CD4-positive, alpha-beta T cell (primary cell): Measurements from ENCODE around the gene NUDT13. TPM values are rescaled to one million over a fixed set of nuclear protein-coding genes. Genes with fewer than 3 reads are reported as not detected.
A peak's percentile ranks its signal among the peaks of the same experiment; 100 is the strongest.

Experiments used
- ATAC-seq: fragments of 200-7000 bp; cut with Tn5 transposase; one replicate; pipeline ENCODE4 v1.10.0; 2022; ENCODE audit warnings: mild to moderate bottlenecking; ENCODE audit not compliant: poor library complexity
- CTCF ChIA-PET: fragments of 350-600 bp; sonication (Branson Sonifier 250); formaldehyde crosslinking; loops from one replicate; lab custom pipeline; 2021; ENCODE audit warnings: antibody characterized with exemption, inconsistent platforms; lab: Charles Lee
- POLR2A ChIA-PET: fragments of 350-600 bp; sonication (Branson Sonifier 250); formaldehyde crosslinking; loops from one replicate; lab custom pipeline; 2021; ENCODE audit warnings: antibody characterized with exemption, inconsistent platforms; lab: Charles Lee
- DNase-seq, 14 experiments: peaks; one replicate each; pipeline ENCODE4 v3.0.0-alpha.2; 2013 to 2020; ENCODE audit warnings: mixed read lengths in 2 of 14
- H3K27ac ChIP-seq, 2 donors: one replicate each; pipeline versions ENCODE4 v1.5.1 to v1.7.0; 2013; ENCODE audit warnings: low read length in 2 of 2, low read depth in 1 of 2, mild to moderate bottlenecking in 1 of 2
- H3K27me3 ChIP-seq, 2 experiments: 1 replicate in 1 of 2; 2 replicates in 1 of 2; pipeline versions ENCODE4 v1.6.1 to v1.7.0; 2013; ENCODE audit warnings: low read length in 2 of 2, control low read depth in 1 of 2, mild to moderate bottlenecking in 1 of 2, moderate library complexity in 1 of 2; ENCODE audit not compliant: insufficient read depth in 2 of 2, control insufficient read depth in 1 of 2
- H3K36me3 ChIP-seq: one replicate; pipeline ENCODE4 v1.6.1; 2013; ENCODE audit warnings: low read length, control low read depth; ENCODE audit not compliant: insufficient read depth
- H3K4me1 ChIP-seq: one replicate; pipeline ENCODE4 v1.6.1; 2013; ENCODE audit warnings: low read length, control low read depth; ENCODE audit not compliant: insufficient read depth
- H3K4me3 ChIP-seq: one replicate; pipeline ENCODE4 v1.5.1; 2013; ENCODE audit warnings: mild to moderate bottlenecking, low read length, moderate library complexity
- H3K9me3 ChIP-seq, 2 experiments: 1 replicate in 1 of 2; 2 replicates in 1 of 2; pipeline versions ENCODE4 v1.6.1 to v1.7.0; 2013; ENCODE audit warnings: low read length in 2 of 2, mild to moderate bottlenecking in 2 of 2, control low read depth in 1 of 2, moderate library complexity in 1 of 2; ENCODE audit not compliant: control insufficient read depth in 1 of 2, insufficient read depth in 1 of 2
- H3K27ac Mint-ChIP-seq: one replicate; pipeline ENCODE4 v1.8.0; 2020; ENCODE audit warnings: mixed read lengths
- H3K27me3 Mint-ChIP-seq: one replicate; pipeline ENCODE4 v1.8.0; 2021; ENCODE audit warnings: mixed read lengths
- H3K36me3 Mint-ChIP-seq: one replicate; pipeline ENCODE4 v1.8.0; 2021; ENCODE audit warnings: low read depth, mixed read lengths
- H3K4me1 Mint-ChIP-seq: one replicate; pipeline ENCODE4 v1.8.0; 2021; ENCODE audit warnings: low read depth, mixed read lengths
- H3K4me3 Mint-ChIP-seq: one replicate; pipeline ENCODE4 v1.8.0; 2020; ENCODE audit warnings: mild to moderate bottlenecking, mixed read lengths
- H3K9me3 Mint-ChIP-seq: one replicate; pipeline ENCODE4 v1.8.0; 2020; ENCODE audit warnings: mixed read lengths
- intact Hi-C, 2 experiments: fragments of 100-400 bp; cut with DNase I in 1 of 2; cut with micrococcal nuclease in 1 of 2; formaldehyde crosslinking; loops; one replicate each; pipeline versions ENCODE4 v1.15.1 to v1.9.0; 2023 to 2025; cut with DNase I, micrococcal nuclease
- total RNA-seq, 174 experiments: library from RNA in 2 of 174; stranded (reverse) in 2 of 174; gene quantifications; one replicate each; pipeline ENCODE4 v1.2.3 and lab custom pipeline; 2021 to 2026
- TF ChIP-seq, protein P1 (sequence below): fragments of 200-600 bp; IDR thresholded peaks from one replicate; pipeline ENCODE4 v1.8.0; 2022; ENCODE audit warnings: antibody characterized with exemption, mild to moderate bottlenecking

NUDT13 gene
- total RNA-seq, 2 experiments from 2014 or later = 0.67 to 0.82 TPM

- Histone ChIP-seq H3K36me3 (no peaks in the 10 kb centered on the region), H3K4me3 (peak overlapping the region; percentile 97), H3K27me3 (no peaks in the 10 kb centered on the region), H3K4me1 (peaks cover 7% of the 10 kb centered on the region), H3K27ac (peak overlapping the region; percentile 89 to 98), H3K9me3 (no peaks in the 10 kb centered on the region)
- peaks cover 45% of the 10 kb centered on the region for H3K4me1 Mint-ChIP-seq
- intact Hi-C loops = loop anchor here (1.0 to 5.0 kb wide), 6 partner anchors 15 to 402 kb away; partner anchors contain the start of genes CFAP70 (in 1 of the 2), DNAJC9 (in 1 of the 2), ECD (in 1 of the 2) and FAM149B1 (in 1 of the 2)
- peak in 10 of 14 experiments; percentile 4 to 77 (median 20) for DNase-seq
- H3K4me3 Mint-ChIP-seq = peak overlapping the region; percentile 94
- H3K27ac Mint-ChIP-seq = peak overlapping the region; percentile 87
- H3K36me3 Mint-ChIP-seq = peaks cover 24% of the 10 kb centered on the region
- TF ChIP-seq, protein P1, sequence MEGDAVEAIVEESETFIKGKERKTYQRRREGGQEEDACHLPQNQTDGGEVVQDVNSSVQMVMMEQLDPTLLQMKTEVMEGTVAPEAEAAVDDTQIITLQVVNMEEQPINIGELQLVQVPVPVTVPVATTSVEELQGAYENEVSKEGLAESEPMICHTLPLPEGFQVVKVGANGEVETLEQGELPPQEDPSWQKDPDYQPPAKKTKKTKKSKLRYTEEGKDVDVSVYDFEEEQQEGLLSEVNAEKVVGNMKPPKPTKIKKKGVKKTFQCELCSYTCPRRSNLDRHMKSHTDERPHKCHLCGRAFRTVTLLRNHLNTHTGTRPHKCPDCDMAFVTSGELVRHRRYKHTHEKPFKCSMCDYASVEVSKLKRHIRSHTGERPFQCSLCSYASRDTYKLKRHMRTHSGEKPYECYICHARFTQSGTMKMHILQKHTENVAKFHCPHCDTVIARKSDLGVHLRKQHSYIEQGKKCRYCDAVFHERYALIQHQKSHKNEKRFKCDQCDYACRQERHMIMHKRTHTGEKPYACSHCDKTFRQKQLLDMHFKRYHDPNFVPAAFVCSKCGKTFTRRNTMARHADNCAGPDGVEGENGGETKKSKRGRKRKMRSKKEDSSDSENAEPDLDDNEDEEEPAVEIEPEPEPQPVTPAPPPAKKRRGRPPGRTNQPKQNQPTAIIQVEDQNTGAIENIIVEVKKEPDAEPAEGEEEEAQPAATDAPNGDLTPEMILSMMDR = no peak
- POLR2A ChIA-PET = interaction anchor here (0.6 to 4.8 kb wide), 21 partner anchors 8 to 1931 kb away, joined by 3 to 49 read pairs (median 5); partner anchors contain the start of genes ANXA7, DNAJC9, ECD and FAM149B1
- CTCF ChIA-PET = interaction anchor here (0.6 to 4.3 kb wide), 11 partner anchors 14 to 1718 kb away, joined by 3 to 28 read pairs (median 5); partner anchors contain the start of genes DNAJB12 and NUDT13
- no peaks in the 10 kb centered on the region for H3K27me3 Mint-ChIP-seq
- no peak for ATAC-seq
- H3K9me3 Mint-ChIP-seq = no peaks in the 10 kb centered on the region
Measured at GRCh38 chr10:73095481-73096021, 14.7 kb upstream of the NUDT13 start.

- H3K4me1 ChIP-seq = peaks cover 7% of the 10 kb centered on the region
- ATAC-seq = peak; percentile 43
- peaks cover 24% of the 10 kb centered on the region for H3K36me3 Mint-ChIP-seq
- peak overlapping the region; percentile 89 to 98 for H3K27ac ChIP-seq
- no peaks in the 10 kb centered on the region for H3K27me3 ChIP-seq
- no peaks in the 10 kb centered on the region for H3K36me3 ChIP-seq
- H3K9me3 ChIP-seq = no peaks in the 10 kb centered on the region
- H3K27me3 Mint-ChIP-seq = no peaks in the 10 kb centered on the region
- H3K4me3 Mint-ChIP-seq = peak overlapping the region; percentile 94
- POLR2A ChIA-PET = interaction anchor here (0.7 to 4.8 kb wide), 19 partner anchors 9 to 1930 kb away, joined by 3 to 49 read pairs (median 6); partner anchors contain the start of genes ANXA7, DNAJC9, ECD and FAM149B1
- intact Hi-C loops = loop anchor here (1.0 to 5.0 kb wide), 6 partner anchors 15 to 401 kb away; partner anchors contain the start of genes CFAP70 (in 1 of the 2), DNAJC9 (in 1 of the 2), ECD (in 1 of the 2) and FAM149B1 (in 1 of the 2)
- DNase-seq = peak; percentile 44 to 89 (median 59)
- H3K9me3 Mint-ChIP-seq = no peaks in the 10 kb centered on the region
- peak overlapping the region; percentile 87 for H3K27ac Mint-ChIP-seq
- CTCF ChIA-PET = interaction anchor here (1.0 to 4.3 kb wide), 9 partner anchors 13 to 741 kb away, joined by 3 to 28 read pairs (median 6); partner anchors contain the start of genes DNAJB12 and NUDT13
- TF ChIP-seq, protein P1 = no peak
- H3K4me1 Mint-ChIP-seq = peaks cover 45% of the 10 kb centered on the region
- H3K4me3 ChIP-seq = peak overlapping the region; percentile 97
Measured at GRCh38 chr10:73096041-73096448, 14.2 kb upstream of the NUDT13 start.

DNA sequence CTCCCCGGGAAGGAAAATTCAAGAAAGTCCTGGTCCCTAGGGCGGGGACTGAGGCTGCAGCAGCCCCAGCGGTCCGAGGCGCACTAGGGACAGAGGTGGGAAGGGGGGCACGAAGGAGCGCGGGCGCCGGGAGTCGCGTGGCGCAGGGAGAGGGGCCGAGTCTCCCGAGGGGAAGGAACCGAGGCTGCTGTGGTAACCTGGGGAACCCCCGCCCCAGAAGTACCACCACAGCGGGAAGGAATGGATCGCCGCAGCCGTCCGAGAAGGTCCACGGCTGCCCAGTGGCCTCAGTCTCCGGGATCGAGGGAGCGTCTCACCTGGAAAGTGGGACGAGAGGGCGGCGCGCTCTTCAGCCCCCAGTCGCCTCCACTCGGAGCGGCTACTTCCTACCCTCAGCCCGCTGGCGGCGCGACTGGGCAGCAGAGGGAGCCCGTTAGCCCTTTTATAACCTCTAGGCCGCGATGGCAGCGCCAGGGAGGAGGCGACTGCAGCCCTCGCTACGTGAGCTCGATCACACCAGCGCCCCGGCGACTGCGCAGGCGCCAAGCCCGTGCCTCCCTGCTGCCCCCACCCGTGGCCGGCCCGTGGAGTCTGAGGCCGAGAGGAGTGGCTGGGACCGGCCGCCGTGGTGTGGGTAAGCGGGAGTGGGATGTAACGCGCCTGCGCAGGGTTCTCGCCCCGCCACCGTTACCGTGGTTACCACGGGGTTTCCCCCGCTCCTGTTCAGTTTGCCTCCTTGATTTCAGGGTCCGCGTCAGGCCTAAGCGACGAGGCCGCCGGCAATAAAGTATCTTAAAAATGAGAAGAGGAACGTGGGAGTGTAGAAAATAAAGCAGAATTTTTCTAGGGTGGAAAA is 13.6 kb upstream of the NUDT13 start, which contains the start of gene P4HA1:
Gene P4HA1 (minus strand): TSS at position 418 of the 856 bp plus-strand sequence. CDS start 21,983 bp downstream, outside the sequence.
- Mint-ChIP-seq H3K4me3 (peak within 1 kb of the TSS; percentile 94), H3K9me3 (no peaks in the 10 kb centered on the region), H3K36me3 (peaks cover 20% of the 10 kb centered on the region), H3K27ac (peak within 1 kb of the TSS; percentile 87), H3K4me1 (peaks cover 41% of the 10 kb centered on the region), H3K27me3 (no peaks in the 10 kb centered on the region)
- intact Hi-C loops = loop anchor here (1.0 to 5.0 kb wide), 6 partner anchors 14 to 401 kb away; partner anchors contain the start of genes CFAP70 (in 1 of the 2), DNAJC9 (in 1 of the 2), ECD (in 1 of the 2) and FAM149B1 (in 1 of the 2)
- ATAC-seq (peak; percentile 84), DNase-seq (peak; percentile 93 to 100 (median 97))
- Histone ChIP-seq H3K4me3 (peak within 1 kb of the TSS; percentile 97), H3K27ac (peak within 1 kb of the TSS; percentile 89 to 98), H3K27me3 (no peaks in the 10 kb centered on the region), H3K4me1 (peaks cover 7% of the 10 kb centered on the region), H3K9me3 (no peaks in the 10 kb centered on the region), H3K36me3 (no peaks in the 10 kb centered on the region)
- ChIA-PET POLR2A (interaction anchor here (0.6 to 4.8 kb wide), 19 partner anchors 9 to 647 kb away, joined by 3 to 49 read pairs (median 6); partner anchors contain the start of genes ANXA7, DNAJC9, ECD and FAM149B1), CTCF (interaction anchor here (0.5 to 4.3 kb wide), 19 partner anchors 13 to 742 kb away, joined by 3 to 28 read pairs (median 4); partner anchors contain the start of genes DNAJB12, ECD, FAM149B1 and MRPS16)
- TF ChIP-seq, protein P1 = peak; percentile 79
